Effector memory CD8-positive, alpha-beta T cell (primary cell): ENCODE data around the gene OR4K14.
"Not testable (repeated sequence)": the region's sequence is repeated elsewhere in the genome, so short reads cannot be mapped to it uniquely, and the experiment has no call there.

ENCODE experiments used
- ATAC-seq: fragments of 150-1000 bp; cut with Tn5 transposase; replicated peaks from 2 replicates; pipeline ENCODE4 v1.10.0; 2021; ENCODE audit warnings: mild to moderate bottlenecking, moderate library complexity
- DNase-seq, 3 experiments: peaks; one replicate each; pipeline ENCODE4 v3.0.0; 2021
- H3K27ac Mint-ChIP-seq, 2 donors: one replicate each; pipeline ENCODE4 v1.8.0; 2022; ENCODE audit warnings: mild to moderate bottlenecking in 2 of 2, mixed read lengths in 2 of 2, moderate library complexity in 2 of 2
- H3K27me3 Mint-ChIP-seq, 2 donors: one replicate each; pipeline ENCODE4 v1.8.0; 2022; ENCODE audit warnings: mixed read lengths in 2 of 2
- H3K36me3 Mint-ChIP-seq: one replicate; pipeline ENCODE4 v1.8.0; 2022; ENCODE audit warnings: mild to moderate bottlenecking, moderate library complexity, mixed read lengths; ENCODE audit not compliant: insufficient read depth
- H3K4me1 Mint-ChIP-seq, 2 donors: one replicate each; pipeline ENCODE4 v1.8.0; 2022; ENCODE audit warnings: low read depth in 2 of 2, mixed read lengths in 2 of 2
- H3K4me3 Mint-ChIP-seq, 2 donors: one replicate each; pipeline ENCODE4 v1.8.0; 2022; ENCODE audit warnings: mild to moderate bottlenecking in 2 of 2, mixed read lengths in 2 of 2, moderate library complexity in 2 of 2
- H3K9me3 Mint-ChIP-seq, 2 donors: one replicate each; pipeline ENCODE4 v1.8.0; 2022; ENCODE audit warnings: mixed read lengths in 2 of 2

OR4K14 gene

DNA sequence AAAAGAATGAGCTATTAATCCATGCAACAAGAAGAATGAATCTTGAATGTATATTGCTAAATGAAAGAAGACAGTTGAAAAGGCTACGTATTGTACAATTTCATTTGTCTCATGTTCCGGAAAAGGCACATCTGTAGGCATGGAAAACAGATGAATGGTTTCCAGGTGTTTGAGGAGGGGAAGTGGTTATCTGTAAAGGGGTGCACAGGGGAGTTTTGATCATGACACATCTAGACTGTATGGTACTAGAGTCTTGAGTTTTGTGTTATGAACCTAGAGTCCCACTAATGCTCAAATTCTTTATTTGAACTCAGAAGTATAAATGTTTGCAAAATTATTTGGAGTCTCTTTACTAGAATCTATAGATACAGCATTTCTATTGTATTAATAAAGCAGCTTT, 49.4 kb downstream of the OR4K14 start:
- not testable (repeated sequence) for H3K4me1 Mint-ChIP-seq, H3K4me3 Mint-ChIP-seq, DNase-seq, H3K36me3 Mint-ChIP-seq, H3K9me3 Mint-ChIP-seq, H3K27ac Mint-ChIP-seq, H3K27me3 Mint-ChIP-seq, ATAC-seq
